HG03025 (cell line): ENCODE measurements around the gene DNM1.

Source experiments
- ATAC-seq: cut with Tn5 transposase; IDR thresholded peaks from one replicate; pipeline ENCODE4 v1.9.1; 2021; ENCODE audit warnings: mild to moderate bottlenecking, moderate library complexity; ENCODE audit not compliant: unreplicated experiment, low FRiP score

Gene DNM1

GRCh38 chr9:128203707-128204551 lies 750 bp downstream of the DNM1 start:
- no peak for ATAC-seq

- no peak for ATAC-seq
Observed at GRCh38 chr9:128204858-128205257, 1.7 kb downstream of the DNM1 start.

GRCh38 chr9:128205296-128205944 lies 2.2 kb downstream of the DNM1 start:
- ATAC-seq = no peak

DNA sequence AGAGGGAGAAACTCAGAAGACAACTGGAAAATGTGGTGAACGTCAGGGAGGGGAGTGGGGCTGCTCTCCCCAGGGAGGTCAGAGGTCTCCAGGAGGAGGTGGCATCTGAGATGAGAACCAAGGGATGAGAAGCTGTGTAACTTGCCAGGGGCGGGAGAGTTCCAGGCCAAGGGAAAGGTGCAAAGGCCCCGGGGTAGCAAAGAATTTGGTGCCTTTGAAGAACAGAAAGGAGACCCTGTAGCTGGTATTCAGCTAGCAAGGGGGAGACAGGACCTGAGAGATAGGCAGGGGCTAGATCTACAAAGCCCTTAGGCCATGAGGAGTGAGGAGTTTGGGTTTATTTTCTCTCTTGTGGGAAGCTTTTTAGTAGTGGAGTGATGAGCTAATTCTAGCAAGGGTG lies 3.3 kb downstream of the DNM1 start:
- no peak for ATAC-seq

GRCh38 chr9:128206916-128207910 lies 4.0 kb downstream of the DNM1 start:
- ATAC-seq = no peak

GRCh38 chr9:128208386-128208785 lies 5.2 kb downstream of the DNM1 start:
- ATAC-seq = no peak

DNA sequence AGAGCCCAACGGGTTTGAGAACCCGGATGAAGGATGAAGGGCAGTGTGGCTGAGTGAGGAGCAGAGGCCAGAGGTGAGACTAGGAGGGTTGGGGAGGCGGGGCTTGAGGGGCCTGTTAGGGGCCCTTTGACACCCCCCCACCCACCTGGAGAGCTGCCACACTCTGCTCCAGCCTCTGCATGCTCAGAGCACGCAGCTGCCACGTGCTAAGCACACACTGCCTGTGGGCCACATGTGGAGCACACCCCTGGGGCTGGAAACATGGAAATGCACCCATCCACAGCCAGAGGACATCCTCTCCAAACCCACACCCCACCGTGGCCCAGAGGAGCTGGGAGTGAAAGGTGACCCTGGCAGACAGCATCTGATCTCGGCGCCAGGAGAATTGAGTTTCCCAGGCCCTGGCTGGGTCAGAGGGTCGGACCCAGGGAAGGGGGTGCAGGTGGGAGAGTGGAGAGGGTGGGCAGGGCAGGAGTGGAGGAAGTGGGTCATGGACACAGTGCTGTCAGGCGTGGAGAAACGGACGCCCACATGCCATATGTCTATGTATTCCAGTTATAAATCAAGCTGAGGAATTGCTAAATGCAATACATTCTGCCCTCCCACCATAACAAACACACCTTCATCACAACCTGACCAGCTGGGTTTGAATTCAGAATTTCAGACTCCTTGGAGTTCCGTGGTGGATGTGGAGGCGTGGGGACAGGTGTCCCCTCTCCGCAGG lies 5.9 kb downstream of the DNM1 start:
- no peak for ATAC-seq

DNA sequence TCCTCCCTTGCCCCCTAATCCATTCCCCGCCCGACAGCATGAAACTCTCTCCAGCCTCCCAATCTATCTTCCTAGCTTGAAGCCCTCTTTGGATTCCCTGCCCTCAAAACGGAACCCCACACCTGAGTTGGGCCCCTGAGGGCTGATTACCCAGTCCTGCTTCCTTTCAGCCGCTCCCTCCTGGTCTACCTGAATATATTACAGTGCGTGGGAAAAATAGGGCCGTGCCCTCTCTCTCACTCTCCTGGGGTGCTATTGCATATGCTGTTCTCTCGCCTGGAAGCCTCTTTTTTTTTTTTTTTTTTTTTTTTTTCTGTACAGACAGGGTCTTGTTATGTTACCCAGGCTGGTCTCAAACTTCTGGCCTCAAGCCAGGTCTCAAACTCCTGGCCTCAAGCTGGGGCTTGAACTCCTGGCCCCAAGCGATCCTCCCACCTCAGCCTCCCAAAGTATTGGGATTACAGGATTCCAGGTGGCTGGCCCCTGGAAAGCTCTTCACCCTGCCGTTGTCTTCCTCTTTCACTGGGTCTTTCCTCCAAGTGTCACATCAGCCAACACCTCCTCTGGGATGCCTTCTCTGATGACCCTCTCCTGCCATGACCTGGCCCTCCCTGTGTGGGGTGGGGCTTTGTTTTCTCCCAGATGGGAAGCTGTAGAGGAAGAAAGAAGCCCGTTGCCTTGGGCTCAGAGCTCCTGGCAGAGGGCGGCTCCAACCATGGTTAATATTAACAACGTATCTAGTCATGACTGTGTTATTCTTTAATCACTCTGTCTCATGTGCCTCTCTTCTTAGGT lies 8.2 kb downstream of the DNM1 start:
- ATAC-seq = no peak

DNA sequence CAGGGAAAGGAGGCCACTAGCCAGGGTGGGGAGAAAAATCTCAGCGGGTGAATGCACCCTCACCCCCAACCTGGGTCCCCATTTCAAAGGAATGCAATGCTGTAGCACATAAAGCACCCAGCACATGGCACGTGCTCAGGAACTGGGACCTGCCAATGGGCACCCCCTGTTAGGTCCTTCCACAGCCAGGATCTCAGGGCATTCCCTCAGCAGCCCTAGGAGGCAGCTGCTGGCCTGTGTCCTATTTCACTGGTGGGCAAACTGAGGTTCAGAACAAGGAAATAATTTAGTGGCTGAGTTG lies 8.8 kb downstream of the DNM1 start:
- ATAC-seq = no peak

- no peak for ATAC-seq
Observed at GRCh38 chr9:128213746-128214497, 10.7 kb downstream of the DNM1 start.

- no peak for ATAC-seq
Observed at GRCh38 chr9:128214571-128215490, 11.7 kb downstream of the DNM1 start.

- no peak for ATAC-seq
Observed at GRCh38 chr9:128215491-128216409, 12.6 kb downstream of the DNM1 start.

GRCh38 chr9:128216781-128217553 lies 13.8 kb downstream of the DNM1 start:
- ATAC-seq = no peak

- no peak for ATAC-seq
Observed at GRCh38 chr9:128218172-128218517, 15.0 kb downstream of the DNM1 start.

- peak; percentile 69 for ATAC-seq
Observed at GRCh38 chr9:128218518-128219389, 15.6 kb downstream of the DNM1 start.
